Neural progenitor cell (in vitro differentiated cells): Measurements from ENCODE around the gene RAB17. TPM values are rescaled to one million over a fixed set of nuclear protein-coding genes. Genes with fewer than 3 reads are reported as not detected.

ENCODE experiments used
- DNase-seq: peaks from one replicate; pipeline ENCODE4 v3.0.0-alpha.2; 2016; ENCODE audit warnings: low spot score
- H2AFZ ChIP-seq: fragments of 200-600 bp; sonication (generic); replicated peaks from 2 replicates; pipeline ENCODE4 v1.6.1; 2016; ENCODE audit warnings: antibody characterized with exemption
- H3F3A ChIP-seq: fragments of 200-600 bp; sonication (generic); 2 replicates; pipeline ENCODE4 v1.6.1; 2016; ENCODE audit warnings: antibody characterized with exemption, low read depth
- H3K27ac ChIP-seq: fragments of 200-600 bp; sonication (generic); 2 replicates; pipeline ENCODE4 v1.5.1; 2016; ENCODE audit warnings: mild to moderate bottlenecking
- H3K27me3 ChIP-seq: fragments of 200-600 bp; sonication (generic); 2 replicates; pipeline ENCODE4 v1.6.1; 2016; ENCODE audit warnings: mild to moderate bottlenecking, moderate library complexity
- H3K36me3 ChIP-seq: fragments of 200-600 bp; sonication (generic); 2 replicates; pipeline ENCODE4 v1.5.1; 2016
- H3K4me1 ChIP-seq: fragments of 200-600 bp; sonication (generic); 2 replicates; pipeline ENCODE4 v1.6.1; 2016; ENCODE audit warnings: mixed run types
- H3K4me2 ChIP-seq: fragments of 200-600 bp; sonication (generic); 2 replicates; pipeline ENCODE4 v1.6.1; 2016
- H3K4me3 ChIP-seq: fragments of 200-600 bp; sonication (generic); 2 replicates; pipeline ENCODE4 v1.5.1; 2016
- H3K79me2 ChIP-seq: fragments of 200-600 bp; sonication (generic); 2 replicates; pipeline ENCODE4 v1.6.1; 2016; ENCODE audit warnings: low read depth
- H3K9ac ChIP-seq: fragments of 200-600 bp; sonication (generic); 2 replicates; pipeline ENCODE4 v1.6.1; 2016
- H3K9me3 ChIP-seq: fragments of 200-600 bp; sonication (generic); 2 replicates; pipeline ENCODE4 v1.5.1; 2016; ENCODE audit warnings: low read depth
- H4K20me1 ChIP-seq: fragments of 200-600 bp; sonication (generic); 2 replicates; pipeline ENCODE4 v1.6.1; 2016; ENCODE audit warnings: low read depth
- H3K27ac Mint-ChIP-seq: 3 replicates; pipeline ENCODE4 v1.8.0; 2021; ENCODE audit warnings: mixed read lengths
- H3K27me3 Mint-ChIP-seq: 2 replicates; pipeline ENCODE4 v1.8.0; 2022; ENCODE audit warnings: low read depth, mild to moderate bottlenecking, inconsistent platforms, moderate library complexity, mixed read lengths; ENCODE audit not compliant: insufficient read depth
- H3K36me3 Mint-ChIP-seq: 3 replicates; pipeline ENCODE4 v1.8.0; 2021; ENCODE audit warnings: mixed read lengths
- H3K4me1 Mint-ChIP-seq: 3 replicates; pipeline ENCODE4 v1.8.0; 2021; ENCODE audit warnings: mixed read lengths
- H3K4me3 Mint-ChIP-seq: 3 replicates; pipeline ENCODE4 v1.8.0; 2021; ENCODE audit warnings: mild to moderate bottlenecking, moderate library complexity, mixed read lengths
- H3K9me3 Mint-ChIP-seq: 3 replicates; pipeline ENCODE4 v1.8.0; 2020; ENCODE audit warnings: mixed read lengths
- CTCF ChIP-seq: fragments of 200-600 bp; sonication (generic); IDR thresholded peaks from 2 replicates; pipeline ENCODE4 v1.5.1; 2017; ENCODE audit warnings: antibody characterized with exemption, mild to moderate bottlenecking
- EZH2 ChIP-seq: fragments of 200-600 bp; sonication (generic); IDR thresholded peaks from 2 replicates; pipeline ENCODE4 v1.6.1; 2017; ENCODE audit warnings: antibody characterized with exemption, mild to moderate bottlenecking, moderate library complexity
- EZH2phosphoT487 ChIP-seq: fragments of 200-600 bp; sonication (generic); IDR thresholded peaks from 2 replicates; pipeline ENCODE4 v1.6.1; 2017; ENCODE audit warnings: antibody characterized with exemption
- total RNA-seq: library from RNA; depleted of rRNA; stranded (reverse); fragments of >200 nt; gene quantifications from 2 replicates; pipeline ENCODE4 v1.2.3, GENCODE V29; 2015; ENCODE audit warnings: low replicate concordance

The RAB17 gene
- total RNA-seq, 1 donor from 2014 or later, result not detected

GRCh38 chr2:237557633-237558015 is 32.9 kb downstream of the RAB17 start:
- H3K4me1 Mint-ChIP-seq, result peaks cover 2% of the 10 kb centered on the region
- no peaks in the 10 kb centered on the region for H3K36me3 Mint-ChIP-seq
- Histone ChIP-seq H3K79me2 (no peaks in the 10 kb centered on the region), H3K9ac (no peak overlapping the region), H3K4me3 (no peak overlapping the region), H3K4me1 (no peaks in the 10 kb centered on the region), H3K9me3 (peaks cover 6% of the 10 kb centered on the region), H3K27ac (no peak overlapping the region), H4K20me1 (no peaks in the 10 kb centered on the region), H3K4me2 (no peak overlapping the region), H2AFZ (no peak overlapping the region), H3K36me3 (no peaks in the 10 kb centered on the region), H3K27me3 (no peaks in the 10 kb centered on the region), H3F3A (no peaks in the 10 kb centered on the region)
- TF ChIP-seq EZH2 (no peak), EZH2phosphoT487 (no peak), CTCF (no peak)
- no peak overlapping the region for H3K4me3 Mint-ChIP-seq
- H3K9me3 Mint-ChIP-seq, result peaks cover 13% of the 10 kb centered on the region
- H3K27ac Mint-ChIP-seq, result no peak overlapping the region
- no peak for DNase-seq
- H3K27me3 Mint-ChIP-seq, result no peaks in the 10 kb centered on the region

DNA sequence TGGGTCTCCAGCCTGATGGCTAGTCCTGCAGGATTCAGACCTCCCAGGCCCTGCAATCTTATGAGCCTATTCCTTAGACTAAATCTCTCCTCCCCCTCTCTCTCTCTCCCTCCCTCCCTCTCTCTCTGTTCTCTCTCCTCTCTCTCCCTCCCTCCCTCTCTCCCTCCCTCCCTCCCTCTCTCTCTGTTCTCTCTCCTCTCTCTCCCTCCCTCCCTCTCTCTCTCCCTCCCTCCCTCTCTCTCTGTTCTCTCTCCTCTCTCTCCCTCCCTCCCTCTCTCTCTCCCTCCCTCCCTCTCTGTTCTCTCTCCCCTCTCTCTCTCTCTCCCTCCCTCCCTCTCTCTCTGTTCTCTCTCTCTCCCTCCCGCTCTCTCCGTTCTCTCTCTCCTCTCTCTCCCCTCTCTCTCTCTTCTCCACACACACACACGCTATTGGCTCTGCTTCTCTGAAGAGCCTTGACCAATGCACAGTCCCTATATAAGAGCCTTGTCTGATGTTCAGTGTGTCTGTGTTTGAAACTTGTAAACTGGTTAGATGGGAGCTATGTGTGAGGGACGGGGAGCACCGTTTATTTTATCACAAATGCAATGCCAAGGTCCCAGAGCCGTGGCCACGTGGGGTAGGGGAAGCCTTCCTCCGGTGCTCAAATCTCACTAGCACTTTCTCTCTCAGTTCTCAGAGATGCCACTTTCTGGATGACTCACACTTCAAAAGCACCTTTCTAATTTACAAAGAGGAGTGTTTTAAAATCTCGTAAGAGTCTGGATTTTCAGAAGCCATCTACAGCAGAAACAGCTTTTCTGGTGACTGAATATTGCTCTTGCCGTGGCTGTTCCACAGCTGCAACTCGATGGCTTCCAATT is 33.5 kb downstream of the RAB17 start:
- H3K4me1 ChIP-seq, result no peaks in the 10 kb centered on the region
- Mint-ChIP-seq H3K4me1 (peaks cover 2% of the 10 kb centered on the region), H3K36me3 (no peaks in the 10 kb centered on the region), H3K27ac (no peak overlapping the region), H3K4me3 (no peak overlapping the region), H3K9me3 (peaks cover 13% of the 10 kb centered on the region), H3K27me3 (no peaks in the 10 kb centered on the region)
- no peaks in the 10 kb centered on the region for H3K36me3 ChIP-seq
- H4K20me1 ChIP-seq, result no peaks in the 10 kb centered on the region
- H3K9me3 ChIP-seq, result peaks cover 6% of the 10 kb centered on the region
- H3K9ac ChIP-seq, result no peak overlapping the region
- H2AFZ ChIP-seq, result no peak overlapping the region
- no peak for DNase-seq
- H3K27me3 ChIP-seq, result no peaks in the 10 kb centered on the region
- H3F3A ChIP-seq, result no peaks in the 10 kb centered on the region
- no peaks in the 10 kb centered on the region for H3K79me2 ChIP-seq
- no peak overlapping the region for H3K4me3 ChIP-seq
- H3K27ac ChIP-seq, result no peak overlapping the region
- H3K4me2 ChIP-seq, result no peak overlapping the region
- TF ChIP-seq EZH2phosphoT487, result no peak
- TF ChIP-seq EZH2, result no peak
- no peak for TF ChIP-seq CTCF

DNA sequence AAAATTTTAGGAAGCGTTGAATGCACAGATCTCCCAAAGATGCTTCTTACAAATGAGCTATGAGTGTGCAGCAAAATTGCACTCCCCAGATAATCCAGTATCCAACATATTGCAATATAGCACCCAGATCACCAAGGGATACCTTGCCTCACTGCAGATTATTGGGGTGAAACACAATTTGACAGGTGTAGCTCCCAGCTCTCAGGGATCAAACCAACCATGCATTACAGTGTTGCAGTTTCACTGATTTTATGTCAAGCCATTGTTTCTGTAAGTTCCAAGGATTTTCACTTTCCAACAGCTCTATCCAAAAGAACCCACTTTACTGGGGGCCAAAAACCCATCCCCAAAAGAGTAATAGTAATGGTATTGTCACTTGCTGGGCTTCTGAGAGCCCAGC is 35.0 kb downstream of the RAB17 start:
- Histone ChIP-seq H3K36me3 (no peaks in the 10 kb centered on the region), H3K79me2 (no peaks in the 10 kb centered on the region), H4K20me1 (no peaks in the 10 kb centered on the region), H3K9me3 (peaks cover 6% of the 10 kb centered on the region), H3K4me2 (no peak overlapping the region), H3K4me3 (no peak overlapping the region), H3K9ac (no peak overlapping the region), H3F3A (no peaks in the 10 kb centered on the region), H3K4me1 (no peaks in the 10 kb centered on the region), H2AFZ (no peak overlapping the region), H3K27me3 (no peaks in the 10 kb centered on the region), H3K27ac (no peak overlapping the region)
- DNase-seq, result no peak
- peaks cover 13% of the 10 kb centered on the region for H3K9me3 Mint-ChIP-seq
- H3K36me3 Mint-ChIP-seq, result no peaks in the 10 kb centered on the region
- H3K4me3 Mint-ChIP-seq, result no peak overlapping the region
- no peaks in the 10 kb centered on the region for H3K27me3 Mint-ChIP-seq
- TF ChIP-seq EZH2 (no peak), CTCF (no peak), EZH2phosphoT487 (no peak)
- H3K4me1 Mint-ChIP-seq, result peaks cover 2% of the 10 kb centered on the region
- H3K27ac Mint-ChIP-seq, result no peak overlapping the region
